Gastrocnemius medialis (tissue), 4 donors: Measurements from ENCODE around the gene PDE7B. TPM values are rescaled to one million over a fixed set of nuclear protein-coding genes. Genes with fewer than 3 reads are reported as not detected.

Experiments used
- ATAC-seq, 2 donors: fragments of 150-250 bp; one replicate each; pipeline ENCODE4 v1.9.1; 2016
- DNase-seq, 2 donors: peaks; one replicate each; pipeline ENCODE4 v3.0.0-alpha.2; 2019
- H3K27ac ChIP-seq, 4 donors: fragments of 200-600 bp; sonication (generic); 1 replicate in 1 of 4; 2 replicates in 3 of 4; pipeline ENCODE4 v1.5.1; 2016 to 2018; ENCODE audit warnings: mild to moderate bottlenecking in 2 of 4, moderate library complexity in 1 of 4
- H3K27me3 ChIP-seq, 3 donors: fragments of 200-600 bp; sonication (generic) in 2 of 3; 1 replicate in 1 of 3; 2 replicates in 2 of 3; pipeline versions ENCODE4 v1.5.1 to v1.6.0; 2016 to 2019; ENCODE audit warnings: mild to moderate bottlenecking in 1 of 3, moderate library complexity in 1 of 3
- H3K36me3 ChIP-seq, 2 donors: fragments of 200-600 bp; sonication (generic) in 1 of 2; one replicate each; pipeline ENCODE4 v1.5.1; 2017 to 2018
- H3K4me1 ChIP-seq, 2 donors: fragments of 200-600 bp; sonication (generic) in 1 of 2; one replicate each; pipeline ENCODE4 v1.5.1; 2016 to 2017; ENCODE audit warnings: mild to moderate bottlenecking in 2 of 2
- H3K4me3 ChIP-seq, 4 donors: fragments of 200-600 bp; sonication (generic) in 3 of 4; 1 replicate in 1 of 4; 2 replicates in 3 of 4; pipeline ENCODE4 v1.5.1; 2016 to 2019; ENCODE audit warnings: mild to moderate bottlenecking in 2 of 4
- H3K9me3 ChIP-seq, 3 donors: fragments of 200-600 bp; sonication (generic) in 2 of 3; 1 replicate in 1 of 3; 2 replicates in 2 of 3; pipeline ENCODE4 v1.5.1; 2016 to 2019
- POLR2A ChIP-seq, 2 donors: fragments of 450-650 bp; IDR thresholded peaks; one replicate each; pipeline ENCODE4 v1.6.1; 2017; ENCODE audit warnings: antibody characterized with exemption in 2 of 2, mild to moderate bottlenecking in 2 of 2, moderate library complexity in 2 of 2
- in situ Hi-C, 4 donors: fragments of 200-750 bp; cut with MboI; loops; one replicate each; pipeline versions ENCODE4 v1.15.0 to v1.8.0; 2017; ENCODE audit warnings: low sequenced_read_pairs in 4 of 4
- intact Hi-C: fragments of 100-400 bp; cut with DNase I; formaldehyde crosslinking; loops from one replicate; pipeline ENCODE4 v1.15.1; 2023; ENCODE audit warnings: low total_unique reads
- total RNA-seq, 4 donors: library from RNA; depleted of rRNA; stranded (reverse); fragments of >200 nt; gene quantifications; one replicate each; pipeline versions ENCODE4 v1.1.0 to v1.2.3, GENCODE V29; 2016
- TF ChIP-seq, protein P1 (sequence below), 5 experiments: fragments of 450-650 bp in 3 of 5; fragments of 200-600 bp in 2 of 5; sonication (generic) in 2 of 5; IDR thresholded peaks in 4 of 5; conservative IDR thresholded peaks in 1 of 5; 1 replicate in 4 of 5; 2 replicates in 1 of 5; pipeline ENCODE4 v1.5.1; 2016 to 2019; ENCODE audit warnings: antibody characterized with exemption in 5 of 5, mild to moderate bottlenecking in 3 of 5, moderate library complexity in 3 of 5

The PDE7B gene
- total RNA-seq = 1 to 10 TPM; 2.2 to 3.6 (median 2.7) TPM

- DNase-seq (peak; percentile 78 to 85), ATAC-seq (peak; percentile 91 to 92)
- peak within 1 kb of the TSS; percentile 65 to 87 (median 74) for H3K27ac ChIP-seq
- in situ Hi-C loops = no loop called here
- no peaks in the 10 kb centered on the region for H3K27me3 ChIP-seq
- no peaks in the 10 kb centered on the region for H3K9me3 ChIP-seq
- peak within 1 kb of the TSS; percentile 45 to 59 (median 53) for H3K4me3 ChIP-seq
- H3K36me3 ChIP-seq = no peaks in the 10 kb centered on the region
- peak; percentile 73 to 87 for TF ChIP-seq POLR2A (IDR thresholded peaks at IDR 0.05)
- TF ChIP-seq, protein P1, sequence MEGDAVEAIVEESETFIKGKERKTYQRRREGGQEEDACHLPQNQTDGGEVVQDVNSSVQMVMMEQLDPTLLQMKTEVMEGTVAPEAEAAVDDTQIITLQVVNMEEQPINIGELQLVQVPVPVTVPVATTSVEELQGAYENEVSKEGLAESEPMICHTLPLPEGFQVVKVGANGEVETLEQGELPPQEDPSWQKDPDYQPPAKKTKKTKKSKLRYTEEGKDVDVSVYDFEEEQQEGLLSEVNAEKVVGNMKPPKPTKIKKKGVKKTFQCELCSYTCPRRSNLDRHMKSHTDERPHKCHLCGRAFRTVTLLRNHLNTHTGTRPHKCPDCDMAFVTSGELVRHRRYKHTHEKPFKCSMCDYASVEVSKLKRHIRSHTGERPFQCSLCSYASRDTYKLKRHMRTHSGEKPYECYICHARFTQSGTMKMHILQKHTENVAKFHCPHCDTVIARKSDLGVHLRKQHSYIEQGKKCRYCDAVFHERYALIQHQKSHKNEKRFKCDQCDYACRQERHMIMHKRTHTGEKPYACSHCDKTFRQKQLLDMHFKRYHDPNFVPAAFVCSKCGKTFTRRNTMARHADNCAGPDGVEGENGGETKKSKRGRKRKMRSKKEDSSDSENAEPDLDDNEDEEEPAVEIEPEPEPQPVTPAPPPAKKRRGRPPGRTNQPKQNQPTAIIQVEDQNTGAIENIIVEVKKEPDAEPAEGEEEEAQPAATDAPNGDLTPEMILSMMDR (IDR thresholded peaks at IDR 0.05 in 4 of 5, conservative IDR thresholded peaks at IDR 0.05 in 1 of 5) = no peak
- intact Hi-C loops = loop anchor here (2.0 kb wide), 1 partner anchor 71 kb away; no protein-coding TSS in a partner anchor
- peaks cover 14 to 28% of the 10 kb centered on the region in 2 donors for H3K4me1 ChIP-seq
These were observed at the start of gene PDE7B for GRCh38 chr6:135851442-135852271. Gene PDE7B (plus strand): TSS chr6:135851701.

DNA sequence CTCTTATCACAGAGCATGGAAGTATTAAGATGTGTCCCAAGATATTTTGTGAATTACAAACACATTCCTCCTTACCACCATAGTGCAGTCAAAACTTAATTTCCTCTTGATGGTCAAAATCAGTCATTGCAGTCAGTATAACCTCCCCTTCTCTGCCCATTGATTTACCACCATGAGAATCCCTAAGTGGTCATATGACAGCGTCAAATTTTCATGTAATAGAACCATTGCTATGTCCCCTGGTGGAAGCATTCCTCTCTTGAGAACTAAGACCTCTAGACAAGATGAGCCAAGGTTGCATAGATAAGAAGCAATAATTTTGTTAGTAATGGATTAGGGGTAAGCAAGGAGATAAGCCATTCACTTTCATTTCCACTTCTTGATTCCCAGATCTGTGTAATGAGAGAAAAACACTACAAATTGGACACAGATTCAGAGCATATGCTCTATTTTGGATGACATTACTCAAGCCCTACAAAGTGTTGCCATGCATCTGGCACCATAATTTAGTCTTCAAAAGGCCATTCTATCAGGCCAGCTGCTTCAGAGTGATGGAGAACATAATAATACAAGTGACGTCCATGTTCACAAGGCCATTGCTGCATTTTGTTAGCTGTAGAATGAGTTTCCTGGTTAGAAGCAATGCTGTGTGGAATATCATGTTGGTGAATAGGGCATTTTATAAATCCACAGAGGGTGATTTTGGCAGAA is 49.6 kb upstream of the PDE7B start:
- DNase-seq (no peak), ATAC-seq (no peak)
- TF ChIP-seq, protein P1 (IDR thresholded peaks at IDR 0.05 in 4 of 5, conservative IDR thresholded peaks at IDR 0.05 in 1 of 5) = no peak
- no peak for TF ChIP-seq POLR2A (IDR thresholded peaks at IDR 0.05)
- intact Hi-C loops = no loop called here
- Histone ChIP-seq H3K27me3 (no peaks in the 10 kb centered on the region), H3K36me3 (no peaks in the 10 kb centered on the region), H3K27ac (no peak overlapping the region), H3K4me3 (no peak overlapping the region), H3K9me3 (no peaks in the 10 kb centered on the region), H3K4me1 (no peaks in the 10 kb centered on the region)
- in situ Hi-C loops = no loop called here

GRCh38 chr6:135810486-135810885 is 41.0 kb upstream of the PDE7B start:
- Histone ChIP-seq H3K4me3 (no peak overlapping the region), H3K27ac (no peak overlapping the region), H3K27me3 (no peaks in the 10 kb centered on the region), H3K4me1 (peaks cover 0 to 3% of the 10 kb centered on the region in 2 donors), H3K9me3 (no peaks in the 10 kb centered on the region), H3K36me3 (no peaks in the 10 kb centered on the region)
- intact Hi-C loops (no loop called here), in situ Hi-C loops (no loop called here)
- DNase-seq (no peak), ATAC-seq (no peak)
- TF ChIP-seq POLR2A (IDR thresholded peaks at IDR 0.05) = no peak
- TF ChIP-seq, protein P1 (IDR thresholded peaks at IDR 0.05 in 4 of 5, conservative IDR thresholded peaks at IDR 0.05 in 1 of 5) = no peak

DNA sequence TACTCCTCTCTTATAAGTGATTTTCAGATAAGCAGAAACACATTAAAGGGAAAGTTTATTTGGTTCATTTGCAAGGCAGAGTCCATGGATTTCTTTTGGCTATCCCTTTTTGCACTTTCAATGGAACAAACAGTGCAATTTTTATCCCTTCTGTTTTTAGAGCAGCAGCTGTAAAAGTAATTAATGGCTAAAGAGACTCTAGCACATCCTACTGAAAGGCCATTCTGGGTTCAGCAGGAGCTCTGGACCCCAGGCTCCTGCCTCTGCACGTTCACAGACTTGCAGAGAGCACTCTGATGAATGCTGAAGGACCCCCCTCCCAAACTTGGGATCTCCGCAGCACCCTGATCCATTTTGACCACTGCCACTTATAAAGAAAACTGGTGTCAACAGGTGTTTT is 40.3 kb upstream of the PDE7B start:
- H3K4me1 ChIP-seq = peaks cover 0 to 3% of the 10 kb centered on the region in 2 donors
- H3K36me3 ChIP-seq = no peaks in the 10 kb centered on the region
- H3K27me3 ChIP-seq = no peaks in the 10 kb centered on the region
- no peak for ATAC-seq
- H3K27ac ChIP-seq = no peak overlapping the region
- H3K9me3 ChIP-seq = no peaks in the 10 kb centered on the region
- intact Hi-C loops = no loop called here
- H3K4me3 ChIP-seq = no peak overlapping the region
- TF ChIP-seq, protein P1 (IDR thresholded peaks at IDR 0.05 in 4 of 5, conservative IDR thresholded peaks at IDR 0.05 in 1 of 5) = no peak
- no peak for TF ChIP-seq POLR2A (IDR thresholded peaks at IDR 0.05)
- in situ Hi-C loops = no loop called here
- DNase-seq = no peak
